CD14-positive monocyte (primary cell): ENCODE data around the gene VEGFC. TPM values are rescaled to one million over a fixed set of nuclear protein-coding genes. Genes with fewer than 3 reads are reported as not detected.

Experiments
- DNase-seq, 3 donors: peaks; one replicate each; pipeline ENCODE4 v3.0.0-alpha.2; 2011 to 2022
- H2AFZ ChIP-seq: 2 replicates; pipeline ENCODE4 v1.6.0; 2012; ENCODE audit warnings: mild to moderate bottlenecking, low read depth, low read length, inconsistent platforms; ENCODE audit not compliant: insufficient read depth, poor library complexity, severe bottlenecking
- H3K27ac ChIP-seq, 2 donors: 1 replicate in 1 of 2; 2 replicates in 1 of 2; pipeline ENCODE4 v1.5.1; 2012 to 2013; ENCODE audit warnings: low read length in 2 of 2, control low read depth in 1 of 2, inconsistent platforms in 1 of 2, low read depth in 1 of 2, mild to moderate bottlenecking in 1 of 2
- H3K27me3 ChIP-seq, 2 donors: one replicate each; pipeline versions ENCODE4 v1.6.0 to v1.6.1; 2011 to 2013; ENCODE audit warnings: low read length in 2 of 2; ENCODE audit not compliant: control insufficient read depth in 2 of 2, insufficient read depth in 2 of 2
- H3K36me3 ChIP-seq, 2 donors: replicated peaks in 1 of 2; 1 replicate in 1 of 2; 2 replicates in 1 of 2; pipeline versions ENCODE4 v1.5.1 to v1.6.1; 2012 to 2013; ENCODE audit warnings: low read length in 2 of 2, control low read depth in 1 of 2, inconsistent platforms in 1 of 2, mild to moderate bottlenecking in 1 of 2; ENCODE audit not compliant: insufficient read depth in 2 of 2, control insufficient read depth in 1 of 2
- H3K4me1 ChIP-seq, 2 donors: 1 replicate in 1 of 2; 2 replicates in 1 of 2; pipeline versions ENCODE4 v1.5.1 to v1.6.1; 2012 to 2013; ENCODE audit warnings: low read length in 2 of 2, control low read depth in 1 of 2, inconsistent platforms in 1 of 2, mild to moderate bottlenecking in 1 of 2, moderate library complexity in 1 of 2; ENCODE audit not compliant: insufficient read depth in 2 of 2, control insufficient read depth in 1 of 2
- H3K4me2 ChIP-seq: replicated peaks from 2 replicates; pipeline ENCODE3; 2012; ENCODE audit warnings: low read length, moderate library complexity, mild to moderate bottlenecking; ENCODE audit not compliant: poor library complexity, severe bottlenecking; ENCODE audit errors: extremely low read depth
- H3K4me3 ChIP-seq, 3 experiments: fragments of 200-600 bp in 1 of 3; sonication (generic) in 1 of 3; replicated peaks in 1 of 3; 1 replicate in 2 of 3; 2 replicates in 1 of 3; pipeline ENCODE4 v1.5.1; 2011 to 2013; ENCODE audit warnings: low read length in 3 of 3, mild to moderate bottlenecking in 3 of 3, control low read depth in 2 of 3, low read depth in 2 of 3, inconsistent platforms in 1 of 3, moderate library complexity in 1 of 3
- H3K79me2 ChIP-seq: 2 replicates; pipeline ENCODE4 v1.6.0; 2012; ENCODE audit warnings: mild to moderate bottlenecking, control low read depth, inconsistent platforms, low read length, moderate library complexity; ENCODE audit not compliant: insufficient read depth
- H3K9ac ChIP-seq: 2 replicates; pipeline ENCODE4 v1.6.0; 2017; ENCODE audit warnings: low read length, mild to moderate bottlenecking; ENCODE audit not compliant: insufficient read depth, poor library complexity, severe bottlenecking
- H3K9me3 ChIP-seq, 2 donors: replicated peaks in 1 of 2; 1 replicate in 1 of 2; 2 replicates in 1 of 2; pipeline versions ENCODE4 v1.5.1 to v1.6.1; 2012 to 2013; ENCODE audit warnings: low read length in 2 of 2, control low read depth in 1 of 2; ENCODE audit not compliant: control insufficient read depth in 1 of 2, insufficient read depth in 1 of 2
- H4K20me1 ChIP-seq: 2 replicates; pipeline ENCODE4 v1.6.0; 2012; ENCODE audit warnings: mild to moderate bottlenecking, low read length, control low read depth, moderate library complexity; ENCODE audit not compliant: insufficient read depth
- H3K27ac Mint-ChIP-seq, 7 donors: one replicate each; pipeline ENCODE4 v1.8.0; 2020; ENCODE audit warnings: mild to moderate bottlenecking in 7 of 7, mixed read lengths in 7 of 7, moderate library complexity in 6 of 7, inconsistent platforms in 2 of 7
- H3K27me3 Mint-ChIP-seq, 3 donors: one replicate each; pipeline ENCODE4 v1.8.0; 2021 to 2022; ENCODE audit warnings: low read depth in 3 of 3, mild to moderate bottlenecking in 3 of 3, mixed read lengths in 3 of 3, moderate library complexity in 3 of 3, inconsistent platforms in 1 of 3
- H3K36me3 Mint-ChIP-seq, 2 donors: one replicate each; pipeline ENCODE4 v1.8.0; 2020; ENCODE audit warnings: mixed read lengths in 2 of 2, inconsistent platforms in 1 of 2, mild to moderate bottlenecking in 1 of 2
- H3K4me1 Mint-ChIP-seq: one replicate; pipeline ENCODE4 v1.8.0; 2020; ENCODE audit warnings: mild to moderate bottlenecking, mixed read lengths
- H3K4me3 Mint-ChIP-seq, 2 donors: one replicate each; pipeline ENCODE4 v1.8.0; 2020; ENCODE audit warnings: mild to moderate bottlenecking in 2 of 2, mixed read lengths in 2 of 2, moderate library complexity in 1 of 2
- H3K9me3 Mint-ChIP-seq, 7 donors: one replicate each; pipeline ENCODE4 v1.8.0; 2020 to 2022; ENCODE audit warnings: mixed read lengths in 7 of 7, mild to moderate bottlenecking in 6 of 7, moderate library complexity in 6 of 7, inconsistent platforms in 2 of 7
- CTCF ChIP-seq: fragments of 200-600 bp; IDR thresholded peaks from one replicate; pipeline ENCODE4 v1.8.0; 2022; ENCODE audit warnings: antibody characterized with exemption, mild to moderate bottlenecking
- WGBS: methylation state at CpG from one replicate; pipeline ENCODE4 v1.1.5; 2013; ENCODE audit warnings: missing lambda C conversion rate; ENCODE audit not compliant: insufficient coverage; 5-methylcytosine and 5-hydroxymethylcytosine counted together
- intact Hi-C, 2 donors: fragments of 100-400 bp; cut with micrococcal nuclease; formaldehyde crosslinking; loops; one replicate each; pipeline versions ENCODE4 v1.15.0 to v1.15.1; 2023
- polyA plus RNA-seq, 3 donors: library from polyadenylated mRNA; depleted of rRNA in 1 of 3; unstranded in 2 of 3; stranded (reverse) in 1 of 3; fragments of 300-500 nt in 2 of 3; fragments of >200 nt in 1 of 3; fragmentation: Illumina TruSeq in 2 of 3; gene quantifications; 1 replicate in 2 of 3; 2 replicates in 1 of 3; pipeline ENCODE4 v1.2.3, GENCODE V29; 2012 to 2021

Gene VEGFC
- polyA plus RNA-seq, 3 donors, result not detected

- TF ChIP-seq CTCF, result no peak
- Histone ChIP-seq H2AFZ (no peak overlapping the region), H3K4me2 (no peak overlapping the region), H3K9ac (no peak overlapping the region), H4K20me1 (no peaks in the 10 kb centered on the region), H3K79me2 (no peaks in the 10 kb centered on the region), H3K27me3 (no peaks in the 10 kb centered on the region), H3K27ac (no peak overlapping the region), H3K4me1 (no peaks in the 10 kb centered on the region), H3K9me3 (no peaks in the 10 kb centered on the region), H3K36me3 (no peaks in the 10 kb centered on the region), H3K4me3 (no peak overlapping the region)
- no peak overlapping the region for H3K27ac Mint-ChIP-seq
- H3K4me1 Mint-ChIP-seq, result peaks cover 4% of the 10 kb centered on the region
- intact Hi-C loops, result no loop called here
- H3K4me3 Mint-ChIP-seq, result no peak overlapping the region
- peaks cover 0 to 1% (median 0%) of the 10 kb centered on the region in 7 donors for H3K9me3 Mint-ChIP-seq
- H3K36me3 Mint-ChIP-seq, result no peaks in the 10 kb centered on the region
- no CpG with 5 or more reads among the region's 2 CpGs for WGBS
- peaks cover 0 to 1% (median 0%) of the 10 kb centered on the region in 3 donors for H3K27me3 Mint-ChIP-seq
- no peak for DNase-seq
Observed at GRCh38 chr4:176824645-176825366, 32.1 kb upstream of the VEGFC start.

GRCh38 chr4:176818531-176818930, 25.8 kb upstream of the VEGFC start:
- H3K4me3 Mint-ChIP-seq, result no peak overlapping the region
- peaks cover 0 to 2% (median 0%) of the 10 kb centered on the region in 3 donors for H3K27me3 Mint-ChIP-seq
- Histone ChIP-seq H3K4me2 (no peak overlapping the region), H3K4me3 (no peak overlapping the region), H3K27me3 (no peaks in the 10 kb centered on the region), H3K9ac (no peak overlapping the region), H3K9me3 (no peaks in the 10 kb centered on the region), H3K79me2 (no peaks in the 10 kb centered on the region), H3K36me3 (no peaks in the 10 kb centered on the region), H2AFZ (no peak overlapping the region), H4K20me1 (no peaks in the 10 kb centered on the region), H3K4me1 (no peaks in the 10 kb centered on the region), H3K27ac (no peak overlapping the region)
- no CpG with 5 or more reads among the region's 1 CpG for WGBS
- no peak for TF ChIP-seq CTCF
- peaks cover 0 to 2% (median 0%) of the 10 kb centered on the region in 7 donors for H3K9me3 Mint-ChIP-seq
- intact Hi-C loops, result no loop called here
- H3K27ac Mint-ChIP-seq, result no peak overlapping the region
- H3K36me3 Mint-ChIP-seq, result no peaks in the 10 kb centered on the region
- no peaks in the 10 kb centered on the region for H3K4me1 Mint-ChIP-seq
- DNase-seq, result no peak
